Neural cell (in vitro differentiated cells): ENCODE results near the gene INPP5A. TPM values are rescaled to one million over a fixed set of nuclear protein-coding genes. Genes with fewer than 3 reads are reported as not detected.

ENCODE experiments used
- H2AFZ ChIP-seq: fragments of 200-600, 300-800 bp; sonication (generic), shearing (Covaris generic); 2 replicates; pipeline ENCODE4 v1.6.0; 2014; ENCODE audit warnings: low read depth, mild to moderate bottlenecking, antibody characterized with exemption, low read length, moderate library complexity
- H3F3A ChIP-seq: fragments of 200-600 bp; shearing (Covaris generic); 2 replicates; pipeline ENCODE4 v1.6.1; 2016; ENCODE audit warnings: mild to moderate bottlenecking, moderate library complexity, mixed read lengths, antibody characterized with exemption, low read length; ENCODE audit not compliant: insufficient read depth, poor library complexity, severe bottlenecking
- H3K27ac ChIP-seq: fragments of 200-600, 300-800 bp; sonication (generic), shearing (Covaris generic); 2 replicates; pipeline ENCODE4 v1.5.1; 2014; ENCODE audit warnings: mild to moderate bottlenecking, low read length, moderate library complexity
- H3K27me3 ChIP-seq: fragments of 300-800, 200-600 bp; sonication (generic), shearing (Covaris generic); 2 replicates; pipeline ENCODE4 v1.6.0; 2014; ENCODE audit warnings: mild to moderate bottlenecking, low read depth, low read length, moderate library complexity; ENCODE audit not compliant: insufficient read depth
- H3K36me3 ChIP-seq: fragments of 300-800, 200-600 bp; sonication (generic), shearing (Covaris generic); 2 replicates; pipeline ENCODE4 v1.5.1; 2014; ENCODE audit warnings: mild to moderate bottlenecking, antibody characterized with exemption, low read length, moderate library complexity; ENCODE audit not compliant: insufficient read depth
- H3K4me2 ChIP-seq: fragments of 300-800, 200-600 bp; sonication (generic), shearing (Covaris generic); 2 replicates; pipeline ENCODE4 v1.6.0; 2014; ENCODE audit warnings: mild to moderate bottlenecking, low read length
- H3K4me3 ChIP-seq: fragments of 300-800, 200-600 bp; sonication (generic), shearing (Covaris generic); 2 replicates; pipeline ENCODE4 v1.5.1; 2014; ENCODE audit warnings: mild to moderate bottlenecking, low read length, moderate library complexity
- H3K79me2 ChIP-seq: fragments of 200-600 bp; shearing (Covaris generic); replicated peaks from 2 replicates; pipeline ENCODE4 v1.6.0; 2014; ENCODE audit warnings: mild to moderate bottlenecking, low read length, moderate library complexity; ENCODE audit not compliant: insufficient read depth
- H3K9ac ChIP-seq: fragments of 300-800, 200-600 bp; sonication (generic), shearing (Covaris generic); 2 replicates; pipeline ENCODE4 v1.6.1; 2016; ENCODE audit warnings: mild to moderate bottlenecking, low read length, mixed read lengths
- H3K9me2 ChIP-seq: fragments of 200-600 bp; shearing (Covaris generic); 2 replicates; pipeline ENCODE4 v1.6.1; 2016; ENCODE audit warnings: mild to moderate bottlenecking, low read length, mixed read lengths; ENCODE audit not compliant: insufficient read depth
- H3K9me3 ChIP-seq: fragments of 200-600, 300-800 bp; sonication (generic), shearing (Covaris generic); 2 replicates; pipeline ENCODE4 v1.6.1; 2016; ENCODE audit warnings: mild to moderate bottlenecking, mixed run types, low read length, moderate library complexity, mixed read lengths
- H4K20me1 ChIP-seq: fragments of 200-600 bp; shearing (Covaris generic); 2 replicates; pipeline ENCODE4 v1.6.1; 2016; ENCODE audit warnings: mild to moderate bottlenecking, mixed run types; ENCODE audit not compliant: insufficient read depth
- CTCF ChIP-seq: fragments of 450-650 bp; IDR thresholded peaks from 2 replicates; pipeline ENCODE4 v1.5.1; 2014; ENCODE audit warnings: antibody characterized with exemption, mild to moderate bottlenecking, moderate library complexity; ENCODE audit not compliant: poor library complexity, severe bottlenecking
- EP300 ChIP-seq: fragments of 450-650 bp; conservative IDR thresholded peaks from 2 replicates; pipeline ENCODE4 v1.6.1; 2014; ENCODE audit warnings: antibody characterized with exemption, mild to moderate bottlenecking, moderate library complexity; ENCODE audit not compliant: poor library complexity, severe bottlenecking
- EZH2 ChIP-seq: fragments of 200-600, 300-800 bp; shearing (Covaris generic), sonication (generic); IDR thresholded peaks from 2 replicates; pipeline ENCODE4 v1.6.1; 2014; ENCODE audit warnings: antibody characterized with exemption, low read length, borderline replicate concordance, mild to moderate bottlenecking; ENCODE audit not compliant: insufficient read depth, poor library complexity, severe bottlenecking
- MXI1 ChIP-seq: fragments of 450-650 bp; conservative IDR thresholded peaks from 2 replicates; pipeline ENCODE4 v1.6.1; 2014; ENCODE audit warnings: antibody characterized with exemption, mild to moderate bottlenecking; ENCODE audit not compliant: poor library complexity, severe bottlenecking
- POLR2AphosphoS5 ChIP-seq: IDR thresholded peaks from 2 replicates; pipeline ENCODE4 v1.6.1; 2012
- RAD21 ChIP-seq: fragments of 450-650 bp; conservative IDR thresholded peaks from 2 replicates; pipeline ENCODE4 v1.6.1; 2014; ENCODE audit warnings: antibody characterized with exemption, mild to moderate bottlenecking, moderate library complexity
- SMC3 ChIP-seq: fragments of 450-650 bp; conservative IDR thresholded peaks from 2 replicates; pipeline ENCODE4 v1.6.1; 2014; ENCODE audit warnings: antibody characterized with exemption, mild to moderate bottlenecking, moderate library complexity; ENCODE audit not compliant: poor library complexity
- TAF1 ChIP-seq: IDR thresholded peaks from 2 replicates; pipeline ENCODE4 v1.6.1; 2012; ENCODE audit warnings: low read depth
- polyA plus RNA-seq: library from polyadenylated mRNA; depleted of rRNA; stranded (reverse); fragments of >200 nt; gene quantifications from 2 replicates; pipeline ENCODE4 v1.2.3, GENCODE V29; 2014
- TF ChIP-seq, protein P1 (sequence below): IDR thresholded peaks from 2 replicates; pipeline ENCODE4 v1.6.1; 2012; ENCODE audit warnings: borderline replicate concordance

Gene INPP5A
- polyA plus RNA-seq, 1 donor from 2014 or later: 48.8 TPM

DNA sequence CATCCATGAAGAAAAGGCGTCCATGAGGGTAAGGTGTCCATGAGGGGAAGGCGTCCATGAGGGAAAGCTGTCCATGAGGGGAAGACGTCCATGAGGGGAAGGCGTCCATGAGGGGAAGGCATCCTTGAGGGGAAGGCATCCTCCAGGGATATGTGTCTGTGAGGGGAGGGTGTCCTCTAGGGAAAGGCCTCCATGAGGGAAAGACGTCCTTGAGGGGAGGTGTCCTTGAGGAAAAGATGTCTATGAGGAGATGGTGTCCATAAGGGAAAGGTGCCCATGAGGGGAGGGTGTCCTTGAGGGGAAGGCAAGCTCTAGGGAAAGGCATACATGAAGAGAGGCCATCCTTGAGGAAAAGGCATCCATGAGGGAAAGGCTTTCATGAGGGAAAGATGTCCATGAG, 92.6 kb downstream of the INPP5A start:
- H3K9me2 ChIP-seq: no peaks in the 10 kb centered on the region
- H3K4me3 ChIP-seq: no peak overlapping the region
- TF ChIP-seq SMC3: no peak
- H4K20me1 ChIP-seq: no peaks in the 10 kb centered on the region
- H3K4me2 ChIP-seq: no peak overlapping the region
- no peaks in the 10 kb centered on the region for H3K27me3 ChIP-seq
- H3K9ac ChIP-seq: no peak overlapping the region
- no peak overlapping the region for H2AFZ ChIP-seq
- H3K79me2 ChIP-seq: no peaks in the 10 kb centered on the region
- no peaks in the 10 kb centered on the region for H3K9me3 ChIP-seq
- no peaks in the 10 kb centered on the region for H3K36me3 ChIP-seq
- no peak overlapping the region for H3K27ac ChIP-seq
- H3F3A ChIP-seq: no peaks in the 10 kb centered on the region

- no peaks in the 10 kb centered on the region for H3K9me3 ChIP-seq
- no peak overlapping the region for H3K9ac ChIP-seq
- no peaks in the 10 kb centered on the region for H3F3A ChIP-seq
- no peaks in the 10 kb centered on the region for H4K20me1 ChIP-seq
- no peaks in the 10 kb centered on the region for H3K27me3 ChIP-seq
- H3K4me3 ChIP-seq: no peak overlapping the region
- H3K27ac ChIP-seq: no peak overlapping the region
- no peaks in the 10 kb centered on the region for H3K9me2 ChIP-seq
- TF ChIP-seq EP300: no peak
- no peak for TF ChIP-seq SMC3
- TF ChIP-seq, protein P1, sequence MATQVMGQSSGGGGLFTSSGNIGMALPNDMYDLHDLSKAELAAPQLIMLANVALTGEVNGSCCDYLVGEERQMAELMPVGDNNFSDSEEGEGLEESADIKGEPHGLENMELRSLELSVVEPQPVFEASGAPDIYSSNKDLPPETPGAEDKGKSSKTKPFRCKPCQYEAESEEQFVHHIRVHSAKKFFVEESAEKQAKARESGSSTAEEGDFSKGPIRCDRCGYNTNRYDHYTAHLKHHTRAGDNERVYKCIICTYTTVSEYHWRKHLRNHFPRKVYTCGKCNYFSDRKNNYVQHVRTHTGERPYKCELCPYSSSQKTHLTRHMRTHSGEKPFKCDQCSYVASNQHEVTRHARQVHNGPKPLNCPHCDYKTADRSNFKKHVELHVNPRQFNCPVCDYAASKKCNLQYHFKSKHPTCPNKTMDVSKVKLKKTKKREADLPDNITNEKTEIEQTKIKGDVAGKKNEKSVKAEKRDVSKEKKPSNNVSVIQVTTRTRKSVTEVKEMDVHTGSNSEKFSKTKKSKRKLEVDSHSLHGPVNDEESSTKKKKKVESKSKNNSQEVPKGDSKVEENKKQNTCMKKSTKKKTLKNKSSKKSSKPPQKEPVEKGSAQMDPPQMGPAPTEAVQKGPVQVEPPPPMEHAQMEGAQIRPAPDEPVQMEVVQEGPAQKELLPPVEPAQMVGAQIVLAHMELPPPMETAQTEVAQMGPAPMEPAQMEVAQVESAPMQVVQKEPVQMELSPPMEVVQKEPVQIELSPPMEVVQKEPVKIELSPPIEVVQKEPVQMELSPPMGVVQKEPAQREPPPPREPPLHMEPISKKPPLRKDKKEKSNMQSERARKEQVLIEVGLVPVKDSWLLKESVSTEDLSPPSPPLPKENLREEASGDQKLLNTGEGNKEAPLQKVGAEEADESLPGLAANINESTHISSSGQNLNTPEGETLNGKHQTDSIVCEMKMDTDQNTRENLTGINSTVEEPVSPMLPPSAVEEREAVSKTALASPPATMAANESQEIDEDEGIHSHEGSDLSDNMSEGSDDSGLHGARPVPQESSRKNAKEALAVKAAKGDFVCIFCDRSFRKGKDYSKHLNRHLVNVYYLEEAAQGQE: no peak
- no peak for TF ChIP-seq TAF1
- no peak for TF ChIP-seq CTCF
- TF ChIP-seq MXI1: no peak
- H2AFZ ChIP-seq: no peak overlapping the region
- H3K4me2 ChIP-seq: no peak overlapping the region
- no peaks in the 10 kb centered on the region for H3K79me2 ChIP-seq
- H3K36me3 ChIP-seq: no peaks in the 10 kb centered on the region
These were observed 93.2 kb downstream of the INPP5A start for GRCh38 chr10:132630666-132631337.

GRCh38 chr10:132631338-132631735, 93.8 kb downstream of the INPP5A start:
- no peaks in the 10 kb centered on the region for H3F3A ChIP-seq
- no peak overlapping the region for H3K4me2 ChIP-seq
- H3K9ac ChIP-seq: no peak overlapping the region
- no peak overlapping the region for H3K4me3 ChIP-seq
- H4K20me1 ChIP-seq: no peaks in the 10 kb centered on the region
- H3K9me3 ChIP-seq: no peaks in the 10 kb centered on the region
- no peaks in the 10 kb centered on the region for H3K36me3 ChIP-seq
- H3K9me2 ChIP-seq: no peaks in the 10 kb centered on the region
- no peak for TF ChIP-seq EZH2
- no peak for TF ChIP-seq RAD21
- no peak for TF ChIP-seq CTCF
- TF ChIP-seq EP300: no peak
- TF ChIP-seq, protein P1: no peak
- no peak for TF ChIP-seq TAF1
- TF ChIP-seq POLR2AphosphoS5: no peak
- no peak for TF ChIP-seq MXI1
- TF ChIP-seq SMC3: no peak
- H3K79me2 ChIP-seq: no peaks in the 10 kb centered on the region
- no peak overlapping the region for H3K27ac ChIP-seq
- H3K27me3 ChIP-seq: no peaks in the 10 kb centered on the region
- no peak overlapping the region for H2AFZ ChIP-seq
